Measurements from ENCODE around the gene ZP1. TPM values are rescaled to one million over a fixed set of nuclear protein-coding genes. Genes with fewer than 3 reads are reported as not detected.

Gene ZP1
- total and polyA plus RNA-seq, 2 of the 8 experiments (the other 6 are each of a cell fraction or from before 2014, with no cell fraction given) = not detected

GRCh38 chr11:60915248-60915914 is 48.0 kb downstream of the ZP1 start:
- Histone ChIP-seq H2AK5ac (ENCODE audit: low read depth, low read length) (no peak overlapping the region; the same call in 1 of the 2 replicates), H3K4me2 (ENCODE audit: insufficient read depth in 1 of 2, low read depth in 2 of 2, low read length in 2 of 2) (peak overlapping the region; percentile 89 to 91), H3K27me3 (replicated peaks in 1 of 4; ENCODE audit: control insufficient read depth in 3 of 4, extremely low read depth in 1 of 4, insufficient read depth in 3 of 4, low read length in 3 of 4) (peaks cover 0 to 2% (median 0%) of the 10 kb centered on the region in 4 experiments; a peak in 1 of 7 replicates), H3K4me3 (ENCODE audit: extremely low read depth in 1 of 4, insufficient read depth in 2 of 4, low read depth in 3 of 4, low read length in 4 of 4) (peak overlapping the region; percentile 63 to 82 (median 72); a peak in 7 of 8 replicates), H3K56ac (replicated peaks; ENCODE audit: insufficient read length, low read depth, low read length) (no peak overlapping the region), H4K20me1 (replicated peaks in 1 of 2; ENCODE audit: control insufficient read depth in 1 of 2, insufficient read depth in 2 of 2, low read length in 2 of 2) (peaks cover 0 to 9% of the 10 kb centered on the region in 2 experiments), H3K9ac (replicated peaks in 1 of 4; ENCODE audit: extremely low read depth in 1 of 4, low read depth in 3 of 4, low read length in 3 of 4) (peak overlapping the region in 3 of 4 experiments; percentile 7 to 54 (median 39); a peak in 5 of 7 replicates), H3K4ac (replicated peaks; ENCODE audit: insufficient read length, low read depth, low read length) (no peak overlapping the region), H3K9me3 (ENCODE audit: insufficient read depth in 2 of 2, low read depth in 1 of 2, low read length in 1 of 2) (no peaks in the 10 kb centered on the region), H4K5ac (ENCODE audit: insufficient read length, low read depth, low read length) (peak overlapping the region; percentile 7), H3K23me2 (ENCODE audit: low read depth, low read length) (peaks cover 8% of the 10 kb centered on the region), H3K36me3 (ENCODE audit: control insufficient read depth in 2 of 4, insufficient read depth in 4 of 4, low read length in 3 of 4) (peaks cover 0 to 5% (median 3%) of the 10 kb centered on the region in 4 experiments; a peak in 2 of 8 replicates), H3K14ac (ENCODE audit: insufficient read length) (no peak overlapping the region), H2BK15ac (ENCODE audit: low read length) (0 out of 2 replicates have a peak overlapping the region, but pooled peaks have one; percentile 21), H3K23ac (ENCODE audit: insufficient read length) (no peak overlapping the region), H3K79me2 (ENCODE audit: control insufficient read depth in 1 of 2, insufficient read depth in 2 of 2, low read length in 2 of 2) (peaks cover 5 to 24% of the 10 kb centered on the region in 2 experiments), H3K27ac (ENCODE audit: low read depth, low read length) (peak overlapping the region; percentile 32), H3K79me1 (ENCODE audit: low read depth, low read length) (no peaks in the 10 kb centered on the region; the same call in 1 of the 2 replicates), H2BK5ac (ENCODE audit: low read depth, low read length) (no peak overlapping the region), H2BK120ac (replicated peaks; ENCODE audit: low read depth, low read length) (no peak overlapping the region), H4K91ac (replicated peaks; ENCODE audit: insufficient read length, low read length) (peak overlapping the region; percentile 7), H4K8ac (ENCODE audit: extremely low read depth, insufficient read depth, low read length) (no peak overlapping the region; the same call in 1 of the 2 replicates), H2BK12ac (ENCODE audit: low read depth, low read length) (peak overlapping the region; percentile 55; the same call in 1 of the 2 replicates), H2BK20ac (ENCODE audit: low read length) (no peak overlapping the region), H3K18ac (ENCODE audit: extremely low read depth, low read length) (0 out of 2 replicates have a peak overlapping the region, but pooled peaks have one; percentile 86), H2AFZ (ENCODE audit: low read length) (peak overlapping the region; percentile 31), H3K4me1 (replicated peaks in 1 of 4; ENCODE audit: control insufficient read depth in 3 of 4, insufficient read depth in 4 of 4, low read length in 3 of 4) (peaks cover 10 to 27% (median 18%) of the 10 kb centered on the region in 4 experiments)
- WGBS, 2 experiments (ENCODE audit: extremely low coverage in 1 of 2, insufficient coverage in 1 of 2, insufficient read length in 1 of 2, insufficient replicate concordance in 2 of 2, low coverage in 1 of 2, low lambda C conversion rate in 2 of 2, missing lambda C conversion rate in 1 of 2) = 8% methylated on average over 17 of the region's 17 CpGs; no CpG with 5 or more reads in 1 of the 2 experiments
- peak in 1 of 2 experiments; percentile 73 for DNase-seq (ENCODE audit: low read depth in 1 of 2, low spot score in 2 of 2)
- ChIA-PET POLR2A (ENCODE audit: partially characterized antibody) (interaction anchor here (0.9 to 4.2 kb wide), 8 partner anchors 9 to 48 kb away, joined by 3 to 28 read pairs (median 4); partner anchors contain the start of genes PRPF19, SLC15A3, TMEM132A and ZP1), CTCF (ENCODE audit: partially characterized antibody) (interaction anchor here (0.6 to 1.8 kb wide), 18 partner anchors 8 to 220 kb away, joined by 3 to 10 read pairs (median 4); partner anchors contain the start of gene TMEM132A)
- FAIRE-seq = no peak
- TF ChIP-seq CTCF (IDR thresholded peaks at IDR 0.05; ENCODE audit: control extremely low read depth in 1 of 3, insufficient read depth in 1 of 3, low read depth in 1 of 3, low read length in 3 of 3) (peak in 2 of 3 experiments; percentile 3 to 11; a peak in 1 of 4 replicates), SAP30 (IDR thresholded peaks at IDR 0.05; ENCODE audit: insufficient read depth, insufficient replicate concordance, low read length) (peak; percentile 27), E2F6 (IDR thresholded peaks at IDR 0.05) (peak; percentile 75), ATF2 (IDR thresholded peaks at IDR 0.05; ENCODE audit: low read length) (no peak), SP1 (IDR thresholded peaks at IDR 0.05; ENCODE audit: low read depth, low read length) (no peak)
